ENCODE measurements around the gene PRXL2A.
"Not testable (repeated sequence)": the region's sequence is repeated elsewhere in the genome, so short reads cannot be mapped to it uniquely, and the experiment has no call there.

PRXL2A gene

DNA sequence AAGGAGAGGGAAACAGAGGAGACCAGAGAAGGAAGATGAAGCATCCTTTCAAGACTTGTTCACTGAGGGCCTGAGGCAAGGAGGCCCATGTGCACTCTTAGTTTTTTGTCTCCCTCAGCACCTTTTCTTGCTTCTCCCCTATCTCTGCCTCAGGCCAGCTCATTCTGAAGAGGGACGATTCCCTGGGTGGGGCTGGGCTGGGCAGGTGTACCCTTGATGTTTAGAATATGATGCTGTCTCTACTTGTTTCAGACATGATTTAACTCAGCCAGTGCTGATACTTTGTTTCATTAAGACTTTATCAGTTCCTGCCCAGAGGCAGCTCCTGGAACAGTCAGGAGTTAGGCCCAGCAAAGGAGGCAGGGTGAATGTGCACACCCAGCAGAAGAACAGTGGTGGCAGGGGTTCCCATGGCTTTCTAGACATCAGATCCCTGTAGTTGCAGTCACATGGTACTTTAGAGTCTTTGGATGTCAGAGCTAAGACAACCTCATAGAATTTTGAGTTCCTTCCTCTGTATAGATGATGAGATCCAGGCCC, 3.4 kb downstream of the PRXL2A start:
- no peak for DNase-seq

DNA sequence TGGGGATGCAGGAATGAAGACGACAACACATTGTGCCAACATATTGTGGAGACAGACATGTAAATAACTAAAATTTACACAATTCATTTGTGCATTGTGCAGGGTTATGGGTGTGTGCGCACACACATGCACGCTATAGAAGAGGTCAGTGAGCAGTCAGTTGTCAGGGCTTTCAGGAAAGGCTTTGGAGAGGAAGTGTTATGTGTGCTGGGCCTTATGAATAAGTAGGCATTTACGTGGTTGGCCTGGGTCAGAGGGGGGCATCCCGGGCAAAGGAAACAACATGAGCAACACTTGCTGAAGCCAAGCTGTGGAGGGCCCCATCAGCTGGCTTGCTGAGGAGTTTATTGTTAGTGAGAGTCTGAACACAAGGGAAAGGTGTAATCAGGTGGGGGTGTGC, 4.1 kb downstream of the PRXL2A start:
- DNase-seq, result no peak

DNA sequence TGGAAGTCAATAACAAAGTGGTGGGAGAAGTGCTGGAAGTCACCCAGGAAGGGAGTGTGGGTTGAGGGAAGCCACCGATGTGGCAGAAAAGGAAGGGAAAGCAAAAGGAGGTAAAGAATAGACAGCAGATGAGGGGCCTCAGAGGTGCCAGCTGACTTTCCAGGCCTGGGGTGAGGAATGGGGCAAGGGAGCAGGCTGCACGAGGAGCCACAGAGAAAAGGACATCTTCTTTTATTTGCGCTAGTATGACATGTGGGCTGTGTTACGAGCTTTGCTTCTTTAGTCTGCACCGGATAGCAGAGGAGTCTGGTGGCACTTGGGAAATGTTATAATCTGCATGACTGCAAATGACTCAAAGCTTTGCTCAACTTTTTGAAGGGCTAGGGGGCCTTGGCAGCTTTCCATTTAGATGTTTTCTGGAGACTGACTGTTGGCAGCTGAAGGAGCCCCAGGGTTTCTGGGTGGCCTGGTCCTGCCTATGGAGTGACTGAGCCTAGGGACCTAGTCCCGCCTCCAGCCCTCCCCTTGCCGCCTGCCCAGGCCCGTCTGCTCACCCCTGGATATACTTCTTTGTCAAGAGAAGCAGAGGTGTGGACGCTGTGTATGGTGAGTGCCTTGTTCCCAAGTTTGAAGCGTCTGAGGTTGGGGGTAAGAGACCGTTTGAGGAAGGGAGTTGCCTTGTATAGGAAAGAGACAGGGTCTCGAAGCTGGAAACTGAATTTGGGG, 5.1 kb downstream of the PRXL2A start:
- no peak for DNase-seq

DNA sequence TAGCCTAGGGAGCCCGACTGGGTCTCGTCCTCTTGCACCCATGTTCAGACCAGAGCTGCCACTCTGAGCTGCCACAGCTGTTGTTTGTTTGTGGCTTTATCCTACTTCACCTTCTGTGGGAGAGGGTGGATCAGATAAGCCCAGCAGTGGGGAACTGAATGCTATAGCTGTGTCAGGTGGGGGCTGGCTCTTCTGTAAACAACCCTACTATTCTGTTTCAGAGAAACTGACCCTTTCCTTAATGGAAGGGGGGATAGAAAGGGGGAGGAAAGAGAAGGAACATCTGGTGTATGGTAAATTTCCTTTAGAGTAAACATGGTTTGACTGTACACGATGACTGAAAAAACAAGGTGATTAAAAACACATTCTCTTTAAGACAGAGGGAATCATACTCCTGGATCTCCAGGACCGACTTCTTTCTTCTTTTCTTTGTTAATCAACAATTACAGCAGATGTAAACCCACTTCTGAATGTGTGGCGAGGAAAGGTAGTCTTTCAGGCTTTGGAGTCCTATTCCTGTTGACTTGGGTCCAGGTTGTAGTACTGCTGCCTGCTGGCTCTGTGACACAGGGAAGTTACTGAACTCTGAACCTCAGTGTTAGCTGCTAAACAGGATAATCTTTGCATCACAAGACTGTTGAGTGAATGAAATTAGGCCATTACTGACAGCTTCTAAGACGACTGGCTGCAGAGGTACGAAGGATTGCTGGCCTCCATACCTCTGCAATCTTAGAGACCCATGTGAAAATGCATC, 6.0 kb downstream of the PRXL2A start:
- DNase-seq, result no peak

DNA sequence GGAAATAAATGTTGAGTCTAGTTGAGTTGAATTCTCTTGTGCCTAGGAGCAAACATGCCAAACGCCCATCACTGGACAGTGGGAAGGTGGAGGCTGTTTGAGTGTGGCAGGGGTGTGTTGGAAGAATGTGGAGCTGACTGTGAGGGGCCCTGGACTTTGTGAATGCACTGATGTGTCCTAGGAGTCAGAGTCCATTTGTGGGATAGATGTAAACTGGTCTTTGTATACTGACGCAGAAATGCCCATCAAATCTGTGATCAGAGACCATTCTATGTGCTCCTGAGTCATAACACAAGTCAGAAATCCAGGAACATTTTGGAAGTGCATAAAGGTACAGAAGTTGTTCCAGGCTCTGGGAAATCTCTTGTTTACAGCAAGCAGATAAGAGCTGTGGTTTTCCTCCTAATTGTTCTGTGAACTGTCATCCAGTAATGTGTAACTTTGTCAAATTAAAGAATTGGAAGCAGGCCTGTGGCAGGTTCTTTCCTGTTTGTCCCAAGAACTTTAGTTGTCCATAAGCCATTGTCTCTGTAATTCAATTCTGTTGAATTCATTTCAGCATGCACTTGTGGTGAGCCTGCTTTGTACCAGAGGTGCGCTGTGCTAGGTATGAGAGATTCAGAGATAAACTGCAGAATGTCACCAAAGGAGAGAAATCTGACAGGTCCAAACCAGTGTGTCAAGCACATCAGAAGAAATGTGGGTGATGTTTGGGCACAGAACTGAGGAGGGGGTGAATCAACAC, 7.6 kb downstream of the PRXL2A start:
- no peak for DNase-seq

DNA sequence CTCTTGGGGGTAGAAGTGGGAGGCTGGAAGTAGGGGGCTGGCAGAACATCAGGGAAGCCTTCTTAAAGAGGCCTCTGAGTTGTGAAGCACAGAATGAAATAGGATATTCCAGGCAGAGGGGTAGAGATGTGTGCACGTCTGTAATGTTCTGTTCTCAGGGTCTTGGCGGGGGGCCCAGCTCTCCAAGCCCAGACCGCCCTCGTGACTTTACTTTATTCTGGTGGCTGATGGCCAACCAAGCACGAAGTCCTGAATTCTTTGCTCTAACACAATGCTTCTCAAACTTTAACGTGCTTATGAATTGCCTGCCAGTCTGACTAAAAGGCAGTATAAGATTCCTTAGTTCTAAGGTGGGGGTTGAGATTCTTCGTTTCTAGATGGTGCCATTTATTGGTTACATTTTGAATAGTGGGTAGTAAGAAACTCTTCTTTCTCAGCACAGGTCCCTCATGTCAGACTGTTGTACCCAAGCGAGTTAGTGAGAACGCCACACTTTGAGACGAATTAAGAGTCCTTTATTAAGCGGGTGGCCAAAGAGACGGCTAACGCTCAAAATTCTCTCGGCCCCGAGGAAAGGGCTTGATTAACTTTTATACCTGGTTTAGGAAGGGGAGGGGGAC, 8.2 kb downstream of the PRXL2A start:
- no peak for DNase-seq

DNA sequence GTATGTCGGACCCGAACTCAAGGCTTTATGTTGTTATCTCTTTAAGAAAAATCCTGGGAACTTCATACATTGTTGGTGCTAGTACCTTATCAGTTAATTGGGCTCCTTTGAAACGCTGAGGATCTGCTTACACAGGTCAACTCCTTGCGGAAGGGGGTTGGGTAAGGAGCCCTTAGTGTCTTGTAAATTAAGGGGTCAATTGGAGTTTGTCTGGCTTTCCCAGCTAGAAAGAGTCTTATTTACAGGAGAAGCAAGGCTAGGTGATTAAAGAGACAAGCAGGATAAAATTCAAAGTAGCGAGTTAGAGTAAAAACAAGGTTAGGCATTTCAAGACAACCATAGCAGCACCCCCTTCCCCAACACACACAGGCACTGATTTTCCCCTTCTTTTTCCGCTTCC, 8.9 kb downstream of the PRXL2A start:
- DNase-seq, result not testable (repeated sequence)

DNA sequence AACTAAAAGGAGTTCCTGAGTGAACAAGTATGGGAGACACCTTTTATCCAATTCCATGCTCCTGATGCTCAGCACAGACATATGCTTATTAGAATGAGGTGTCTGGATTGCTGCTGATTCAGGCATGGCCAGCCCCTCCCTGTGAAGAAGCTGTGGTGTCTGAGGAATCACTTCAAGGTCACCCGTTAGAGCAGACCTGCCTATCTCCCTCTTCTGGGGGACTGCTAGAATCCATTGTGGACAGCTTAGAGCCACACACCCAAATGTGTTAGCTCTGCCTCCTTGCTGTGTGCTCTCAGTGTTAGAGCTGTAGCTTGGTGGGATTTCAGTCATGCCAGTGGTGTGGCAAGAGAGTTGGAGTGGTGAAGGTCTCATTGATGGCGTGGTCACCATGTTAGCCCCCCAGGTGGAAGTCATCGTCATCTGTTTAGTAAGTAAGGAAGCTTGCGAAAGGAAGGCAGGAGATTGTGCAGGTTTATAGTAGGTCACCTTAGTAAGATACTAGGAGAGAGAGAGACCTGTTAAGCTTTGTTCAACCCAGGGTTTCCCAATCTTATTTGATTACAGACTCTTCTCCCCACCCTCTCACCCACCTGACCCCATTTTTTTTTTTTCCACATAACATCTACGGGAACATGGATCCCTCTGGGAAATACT, 12.8 kb downstream of the PRXL2A start:
- no peak for DNase-seq

DNA sequence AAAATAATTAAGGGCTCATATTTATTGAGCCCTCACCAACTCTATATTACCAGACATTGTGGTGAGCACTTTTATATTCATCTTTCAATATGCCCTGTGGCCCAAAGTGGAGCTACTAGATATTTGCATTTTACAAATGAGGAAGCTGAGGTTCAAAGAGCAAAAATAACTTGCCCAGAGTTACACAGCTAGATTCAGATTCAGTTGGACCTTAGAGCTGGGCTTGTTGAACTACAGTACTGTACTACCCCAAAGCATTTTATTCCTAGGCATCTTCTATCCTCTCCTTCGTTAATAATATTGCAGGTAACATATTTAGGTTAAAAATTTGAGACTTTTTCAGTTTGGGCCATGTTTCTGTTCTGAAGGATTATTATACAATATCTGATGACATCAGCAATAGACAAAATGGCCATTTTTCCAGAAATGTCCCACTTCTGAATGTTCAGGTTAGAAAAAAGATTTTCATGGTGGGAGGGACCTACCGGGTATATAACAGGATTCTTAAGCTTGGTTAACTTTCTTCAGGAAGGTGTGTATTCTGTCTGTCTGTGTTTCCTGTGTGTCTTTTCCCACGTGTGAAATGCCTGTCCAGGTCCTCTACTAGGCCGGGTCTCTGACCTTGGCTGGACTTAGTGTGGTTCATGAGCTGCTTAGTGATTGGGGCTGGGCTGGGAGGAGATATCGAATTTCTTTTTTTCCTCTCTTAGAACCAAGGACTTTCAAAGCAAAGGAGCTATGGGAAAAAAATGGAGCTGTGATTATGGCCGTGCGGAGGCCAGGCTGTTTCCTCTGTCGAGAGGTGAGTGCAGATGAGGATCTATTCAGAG, 13.6 kb downstream of the PRXL2A start:
- DNase-seq, result no peak

DNA sequence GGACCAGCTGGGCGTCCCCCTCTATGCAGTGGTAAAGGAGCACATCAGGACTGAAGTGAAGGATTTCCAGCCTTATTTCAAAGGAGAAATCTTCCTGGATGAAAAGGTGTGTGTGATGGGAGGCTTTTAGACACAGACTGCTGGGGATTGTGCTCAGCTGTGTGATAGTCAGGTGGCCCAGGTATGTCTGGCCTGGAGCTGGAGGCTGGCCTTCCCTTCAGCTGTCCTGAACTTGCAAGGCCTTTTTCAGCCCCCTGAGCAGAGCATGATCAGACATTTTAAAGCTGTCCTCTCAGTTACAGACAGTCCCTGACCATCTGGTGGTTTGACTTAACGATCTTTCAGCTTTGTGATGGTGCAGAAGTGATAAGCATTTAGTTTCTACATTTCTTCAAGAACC, 17.6 kb downstream of the PRXL2A start:
- DNase-seq, result no peak

DNA sequence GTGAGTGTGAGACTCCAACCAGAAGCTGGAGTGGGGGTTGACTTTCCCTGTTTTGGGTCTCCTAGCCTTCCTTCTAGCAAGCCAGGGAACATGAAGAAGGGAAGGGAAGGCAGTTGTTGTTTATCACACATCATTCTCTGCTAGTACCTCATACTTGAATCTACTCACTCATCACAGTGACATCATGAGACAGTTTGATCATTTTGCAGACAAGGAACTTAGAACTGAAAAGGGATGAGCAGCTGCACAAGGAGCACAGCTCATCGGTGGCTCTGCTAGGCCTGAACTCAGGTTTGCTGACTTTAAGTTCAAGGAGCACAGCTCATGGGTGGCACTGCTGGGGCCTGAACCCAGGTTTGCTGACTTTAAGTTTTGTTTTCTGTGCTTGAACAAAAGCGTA, 19.2 kb downstream of the PRXL2A start:
- no peak for DNase-seq

DNA sequence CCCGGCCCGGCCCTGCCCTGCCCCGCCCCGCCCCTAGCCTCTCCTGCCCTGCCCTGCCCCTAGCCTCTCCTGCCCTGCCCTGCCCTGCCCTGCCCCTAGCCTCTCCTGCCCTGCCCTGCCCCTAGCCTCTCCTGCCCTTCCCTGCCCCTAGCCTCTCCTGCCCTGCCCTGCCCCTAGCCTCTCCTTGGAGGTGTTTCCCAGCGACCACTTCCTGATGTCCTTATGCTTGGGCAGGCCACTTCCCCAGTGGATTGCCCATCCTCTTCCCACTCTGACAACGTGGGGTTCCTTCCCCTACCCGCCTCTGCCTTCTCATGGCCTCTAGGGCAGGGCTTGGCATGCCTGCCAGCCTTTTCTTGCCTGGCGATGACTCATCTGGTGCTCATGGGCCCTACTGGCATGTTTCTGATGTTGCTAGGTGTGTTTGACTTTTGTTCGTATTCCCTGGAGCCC, 21.2 kb downstream of the PRXL2A start:
- DNase-seq, result no peak

DNA sequence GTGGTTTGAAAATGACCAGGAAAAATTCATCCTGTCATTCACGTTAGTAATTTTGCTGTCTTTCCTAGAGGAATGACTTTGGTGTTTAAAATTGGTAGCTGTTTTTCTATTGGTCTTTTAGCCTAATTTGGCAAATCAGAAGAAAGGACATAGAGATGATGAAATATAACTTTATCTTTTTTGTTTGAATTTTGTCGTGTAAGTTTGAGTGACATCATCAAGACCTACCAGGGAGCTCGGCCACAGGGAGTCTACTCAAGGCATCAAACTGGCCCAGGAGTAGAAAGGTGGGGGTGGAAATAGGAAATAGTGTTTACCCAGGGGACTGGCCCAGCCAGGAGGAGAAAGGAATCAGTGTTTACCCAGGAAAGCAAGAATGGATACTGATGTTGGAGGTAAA, 24.8 kb downstream of the PRXL2A start:
- no peak for DNase-seq

DNA sequence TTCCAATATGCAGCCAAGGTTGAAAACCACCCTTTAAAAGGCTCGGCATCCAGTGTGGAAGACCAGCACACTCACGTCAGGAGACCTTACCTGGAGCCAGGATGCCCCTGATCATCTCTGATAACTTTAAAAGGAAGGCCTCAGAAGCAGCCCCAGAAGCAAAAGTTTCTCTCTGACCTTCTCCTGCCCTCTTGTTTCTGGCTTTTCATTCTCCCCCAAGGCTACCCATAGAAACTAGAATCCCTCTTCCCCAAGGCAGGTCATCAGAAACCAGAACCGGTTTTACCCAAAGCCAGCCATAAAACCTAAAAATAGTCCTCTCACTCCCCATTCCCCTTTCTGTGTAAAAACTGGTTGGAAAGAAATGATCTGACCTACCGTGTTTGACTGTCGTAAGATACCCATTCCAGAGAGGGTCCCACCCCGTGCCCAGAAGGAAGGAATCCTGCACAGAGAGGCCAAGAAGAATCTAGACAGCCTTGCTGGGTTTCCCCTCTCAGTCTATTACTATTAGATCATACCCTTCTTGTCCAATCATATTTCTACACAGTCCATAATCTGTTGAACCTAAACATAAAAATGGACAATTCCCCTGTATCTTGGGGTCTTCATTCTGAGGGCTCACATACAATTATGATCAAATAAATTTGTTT, 28.2 kb downstream of the PRXL2A start:
- DNase-seq, result no peak

DNA sequence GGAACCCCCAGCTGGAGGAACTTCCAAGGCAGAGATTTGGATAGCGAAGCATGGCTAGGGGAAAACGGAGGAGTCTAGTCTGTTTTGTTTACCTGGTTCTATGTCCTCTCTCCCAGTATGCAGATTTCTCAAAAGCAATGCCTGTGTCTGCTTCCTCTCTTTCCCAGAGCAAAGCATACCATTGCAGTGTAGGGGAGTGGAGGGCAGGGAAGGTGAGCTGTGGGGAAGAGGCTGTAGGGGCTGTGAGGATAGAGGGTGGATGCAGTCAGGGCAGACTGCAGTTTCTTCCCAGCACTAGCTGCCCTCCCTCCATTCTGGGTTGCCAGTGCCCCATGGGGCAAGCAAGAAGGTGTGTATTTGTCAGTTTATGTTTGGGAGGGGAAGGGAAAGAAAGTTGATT, 28.9 kb downstream of the PRXL2A start:
- no peak for DNase-seq

DNA sequence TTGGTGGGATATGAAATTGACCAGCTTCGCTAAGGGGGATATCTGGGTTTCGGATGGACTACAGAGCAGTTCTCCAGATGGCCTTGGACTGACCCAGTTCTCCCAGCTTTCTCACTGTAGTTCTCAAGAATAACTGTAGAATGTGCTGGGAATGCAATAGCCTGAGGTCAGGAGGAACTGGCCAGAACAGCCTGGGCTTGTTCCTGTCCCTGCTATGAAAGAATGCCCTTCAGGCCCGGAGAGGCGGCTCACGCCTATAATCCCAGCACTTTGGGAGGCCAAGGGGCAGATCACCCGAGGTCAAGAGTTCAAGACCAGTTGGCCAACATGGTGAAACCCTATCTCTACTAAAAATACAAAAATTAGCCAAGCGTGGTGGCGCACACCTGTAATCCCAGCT, 33.5 kb downstream of the PRXL2A start:
- DNase-seq, result no peak

DNA sequence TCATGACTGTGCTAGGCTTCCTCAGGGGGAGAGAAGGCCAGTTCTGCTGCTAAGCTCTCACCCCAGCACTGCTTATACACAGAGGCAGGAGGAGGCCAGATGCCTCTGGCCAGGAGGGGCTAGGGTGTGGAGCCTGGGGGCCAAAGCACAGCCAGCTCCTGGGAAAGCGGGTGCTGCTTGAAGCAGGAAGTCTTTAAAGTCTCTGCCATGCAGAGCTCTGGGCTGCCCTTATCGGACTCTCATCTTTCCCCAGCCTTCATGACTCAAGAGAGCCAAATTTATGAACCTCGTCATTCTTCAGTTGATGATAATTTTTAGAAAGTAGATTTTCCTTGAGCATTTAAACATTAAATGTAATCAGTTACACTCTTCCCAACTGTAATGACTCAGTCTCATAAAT, 34.5 kb downstream of the PRXL2A start:
- DNase-seq, result no peak

DNA sequence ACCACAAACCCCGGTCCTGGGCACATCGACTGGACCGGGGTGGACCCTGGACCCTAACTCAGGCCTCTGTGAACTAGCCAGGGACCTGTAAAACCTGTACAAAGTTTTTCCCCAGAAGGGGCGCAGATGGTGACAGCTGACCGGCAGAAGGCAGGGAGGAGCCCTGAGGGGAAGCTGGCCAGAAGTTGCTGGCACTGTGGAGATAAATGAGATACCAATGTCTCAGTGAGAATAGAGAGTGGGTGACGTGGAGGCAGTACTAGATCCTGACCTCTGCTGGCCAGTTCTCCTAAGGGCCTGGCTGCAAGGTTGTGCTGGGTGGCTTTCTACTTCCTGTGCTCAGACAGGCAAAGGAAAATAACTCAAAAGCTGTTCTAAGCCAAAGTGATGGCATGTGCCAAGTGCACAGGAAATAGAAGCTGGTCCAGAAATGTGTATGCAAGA, 35.2 kb downstream of the PRXL2A start:
- no peak for DNase-seq

DNA sequence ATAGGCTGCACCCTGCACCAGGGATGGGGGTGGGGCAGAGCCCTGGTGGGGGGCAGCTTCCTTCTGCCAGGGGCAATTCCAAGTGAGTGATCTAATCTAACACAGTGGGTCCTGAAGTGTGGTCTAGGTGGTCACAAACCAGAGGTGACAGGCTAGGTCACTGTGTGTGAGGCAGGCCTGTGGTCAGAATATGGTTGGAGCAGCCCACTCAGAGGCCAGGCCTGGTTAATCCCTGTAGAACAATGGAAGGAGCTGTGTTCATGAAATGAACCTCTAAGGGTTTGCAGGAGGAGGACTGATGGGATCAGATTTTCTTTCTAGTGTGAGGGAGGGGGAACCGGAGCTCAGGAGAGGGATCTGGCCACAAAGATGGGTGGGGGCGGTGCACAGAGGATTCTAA, 35.8 kb downstream of the PRXL2A start:
- DNase-seq, result no peak

DNA sequence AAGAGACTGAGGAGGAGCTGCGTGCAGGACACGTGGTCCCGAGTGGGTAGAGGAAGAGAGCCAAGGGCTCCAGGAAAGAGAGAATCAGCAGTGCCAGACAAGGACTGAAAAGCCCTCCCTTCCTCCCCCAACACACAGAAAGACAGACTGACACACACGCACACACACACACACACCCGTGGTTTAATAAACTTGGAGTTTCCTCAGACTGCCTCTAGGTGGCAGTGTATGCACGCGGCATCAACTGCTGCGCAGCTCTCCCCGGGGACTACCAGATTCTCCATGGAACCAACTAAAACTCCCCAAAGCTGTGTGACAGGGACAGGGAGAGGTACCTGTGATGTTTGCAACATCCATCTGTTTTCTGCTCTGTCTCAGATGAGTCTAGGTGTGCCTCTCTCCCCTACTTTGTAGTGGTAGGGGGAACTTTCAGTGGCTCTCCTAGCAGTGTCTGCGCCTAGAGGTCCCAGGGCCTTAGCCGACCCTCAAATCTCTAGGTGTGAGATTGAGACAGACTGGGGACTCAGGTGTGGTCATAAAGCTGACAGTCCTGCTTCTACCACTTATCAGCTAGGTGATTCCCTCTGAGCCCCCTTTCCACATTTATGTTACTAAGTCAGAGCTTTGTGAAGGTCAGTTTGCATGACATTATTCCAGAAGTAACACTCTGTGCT, 36.4 kb downstream of the PRXL2A start:
- peak; percentile 70 to 71 for DNase-seq

Data from stimulated activated CD4-positive, alpha-beta T cell treated with anti-CD3 and anti-CD28 coated beads, Interleukin-2, amount 100 ng/mL, for 24 hours (primary cell).